DMS153 treated with DMSO at 0.1 percent for 48 hours (cell line): ENCODE data around the gene ACO2.
"Not testable (repeated sequence)": the region's sequence is repeated elsewhere in the genome, so short reads cannot be mapped to it uniquely, and the experiment has no call there.

Source experiments
- DNase-seq: peaks from one replicate; lab custom pipeline; 2025; ENCODE audit not compliant: unreplicated experiment; lab: John Stamatoyannopoulos, UW

ACO2 gene

GRCh38 chr22:41468381-41469217 is at the start of gene ACO2, which contains the start of gene PHF5A:
ACO2 (plus strand) TSS chr22:41469117; CDS start chr22:41469147, 30 bp downstream.
PHF5A (minus strand) TSS chr22:41468692; CDS start chr22:41468653, 39 bp downstream.
- peak; percentile 99 for DNase-seq

DNA sequence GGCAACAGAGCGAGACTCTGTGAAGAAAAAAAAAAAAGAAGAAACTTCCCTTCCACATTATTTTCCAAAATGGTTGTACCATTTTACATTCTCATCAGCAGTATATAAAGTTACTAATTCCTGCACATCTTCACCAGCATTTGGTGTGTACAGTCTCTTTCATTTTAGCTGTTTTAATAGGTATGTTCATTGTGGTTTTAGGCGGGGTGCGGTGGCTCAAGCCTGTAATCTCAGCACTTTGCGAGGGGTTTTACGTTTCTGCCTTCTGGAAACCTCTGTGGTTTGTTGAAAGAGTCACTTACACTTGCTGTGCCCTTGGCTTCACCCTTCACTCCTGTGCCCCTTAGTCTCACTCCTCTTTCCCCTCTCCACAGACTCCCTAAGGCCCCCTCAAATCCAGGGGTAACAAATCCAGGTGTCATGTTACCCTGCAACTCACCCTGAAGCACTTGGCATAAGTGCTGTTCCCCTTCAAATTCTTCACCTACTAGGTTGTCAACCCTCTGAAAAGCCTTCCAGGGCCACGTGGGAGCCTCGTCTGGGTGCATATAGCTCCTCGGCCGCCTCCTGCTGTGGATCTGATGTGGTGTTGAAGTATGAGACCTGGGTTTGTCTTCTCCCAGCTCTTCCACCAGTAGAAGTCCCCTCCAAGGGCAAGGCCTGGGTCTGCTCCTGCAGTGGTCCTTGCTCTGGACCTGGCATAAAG is 43.1 kb upstream of the ACO2 start:
- DNase-seq = no peak

- DNase-seq = no peak
Measured at GRCh38 chr22:41429232-41429950, 39.5 kb upstream of the ACO2 start.

DNA sequence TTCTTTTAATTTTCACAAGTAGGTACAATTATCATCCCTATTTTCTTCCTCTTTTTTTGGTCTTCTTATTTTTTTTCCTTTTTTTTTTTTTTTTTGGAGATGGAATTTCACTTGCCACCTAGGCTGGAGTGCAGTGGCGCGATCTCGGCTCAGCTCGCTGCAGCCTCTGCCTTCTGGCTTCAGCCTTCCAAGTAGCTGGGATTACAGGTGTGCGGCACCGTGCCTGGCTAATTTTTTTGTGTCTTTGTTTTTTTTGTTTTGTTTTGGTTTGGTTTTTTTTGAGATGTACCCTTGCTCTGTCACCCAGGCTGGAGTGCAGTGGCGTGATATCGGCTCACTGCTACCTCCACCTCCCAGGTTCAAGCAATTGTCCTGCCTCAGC is 39.0 kb upstream of the ACO2 start:
- no peak for DNase-seq

- DNase-seq = no peak
Measured at GRCh38 chr22:41431656-41432055, 37.3 kb upstream of the ACO2 start.

- DNase-seq = not testable (repeated sequence)
Measured at GRCh38 chr22:41433480-41433879, 35.4 kb upstream of the ACO2 start.

DNA sequence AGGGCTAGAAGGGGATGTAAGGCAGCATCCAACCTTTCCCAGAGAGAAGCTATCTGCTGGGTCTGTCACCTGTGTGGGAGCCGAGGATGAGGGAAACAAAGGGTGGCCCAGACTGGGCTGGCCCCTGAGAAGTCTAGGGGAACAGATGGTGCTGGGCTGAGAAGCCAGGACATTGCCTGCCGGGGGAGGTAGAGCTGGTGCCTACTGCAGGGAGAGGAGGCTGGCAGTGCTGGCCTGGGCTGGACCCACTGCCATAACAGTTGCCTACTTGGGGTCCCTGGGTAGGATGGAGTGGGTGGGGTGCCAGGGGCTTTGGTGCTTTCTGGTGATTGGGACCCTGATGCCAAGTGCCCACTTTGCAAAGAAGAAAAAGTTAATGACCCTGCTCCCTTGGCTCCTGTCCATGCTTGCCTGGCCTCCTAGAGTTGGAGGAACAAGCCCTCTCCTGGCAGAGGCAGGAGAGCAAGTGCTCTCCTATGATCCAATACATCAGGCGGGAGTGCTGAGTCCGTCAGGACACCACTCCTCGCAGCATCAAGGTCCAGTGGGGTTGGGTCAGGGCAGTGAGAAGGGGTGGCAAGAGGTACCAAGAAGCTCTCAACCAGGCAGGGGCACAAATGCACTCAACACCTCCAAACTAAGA is 34.4 kb upstream of the ACO2 start:
- DNase-seq = not testable (repeated sequence)

- no peak for DNase-seq
Measured at GRCh38 chr22:41435560-41435959, 33.4 kb upstream of the ACO2 start.

DNA sequence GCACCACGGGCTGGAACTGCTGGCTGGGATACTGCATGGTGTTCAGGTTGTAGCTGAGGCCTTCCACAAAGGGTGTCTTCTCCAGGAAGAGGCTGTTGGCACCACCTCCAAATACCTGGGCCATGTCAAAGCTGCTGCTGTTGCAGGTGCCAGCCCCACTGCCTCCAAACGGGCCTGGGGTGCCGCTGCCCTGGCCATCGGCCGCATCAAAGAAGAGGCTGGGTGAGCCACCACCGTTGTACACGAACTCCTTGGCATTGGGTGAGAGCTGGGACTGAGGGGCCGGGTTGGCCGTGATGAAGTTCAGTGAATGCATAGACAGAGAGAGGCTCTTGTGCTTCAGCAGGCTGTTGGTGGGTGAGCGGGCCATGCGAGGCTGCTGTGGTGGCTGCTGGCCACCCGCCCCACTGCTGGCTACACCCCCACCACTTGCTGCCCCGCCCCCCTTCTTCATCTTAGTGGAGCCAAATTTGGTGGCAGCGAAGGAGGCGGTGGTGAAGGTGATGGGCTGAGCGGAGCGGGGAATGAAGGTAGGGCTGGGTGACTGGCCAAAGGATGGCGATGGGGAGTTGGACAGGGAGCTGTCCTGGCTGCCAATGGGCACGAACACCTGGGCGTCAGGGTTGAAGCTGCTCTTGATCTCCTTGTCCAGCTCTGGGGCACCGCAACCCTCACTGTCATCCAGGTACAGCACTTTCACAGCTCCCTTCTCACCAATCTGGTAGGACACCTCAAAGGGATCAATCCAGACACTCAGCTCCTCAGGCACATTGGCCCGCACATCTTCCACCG is 32.4 kb upstream of the ACO2 start:
- no peak for DNase-seq

GRCh38 chr22:41437198-41437597 is 31.7 kb upstream of the ACO2 start:
- DNase-seq = no peak

- DNase-seq = not testable (repeated sequence)
Measured at GRCh38 chr22:41440511-41440910, 28.4 kb upstream of the ACO2 start.

GRCh38 chr22:41442240-41442792 is 26.6 kb upstream of the ACO2 start:
- no peak for DNase-seq

GRCh38 chr22:41444360-41445128 is 24.4 kb upstream of the ACO2 start:
- peak; percentile 94 for DNase-seq

DNA sequence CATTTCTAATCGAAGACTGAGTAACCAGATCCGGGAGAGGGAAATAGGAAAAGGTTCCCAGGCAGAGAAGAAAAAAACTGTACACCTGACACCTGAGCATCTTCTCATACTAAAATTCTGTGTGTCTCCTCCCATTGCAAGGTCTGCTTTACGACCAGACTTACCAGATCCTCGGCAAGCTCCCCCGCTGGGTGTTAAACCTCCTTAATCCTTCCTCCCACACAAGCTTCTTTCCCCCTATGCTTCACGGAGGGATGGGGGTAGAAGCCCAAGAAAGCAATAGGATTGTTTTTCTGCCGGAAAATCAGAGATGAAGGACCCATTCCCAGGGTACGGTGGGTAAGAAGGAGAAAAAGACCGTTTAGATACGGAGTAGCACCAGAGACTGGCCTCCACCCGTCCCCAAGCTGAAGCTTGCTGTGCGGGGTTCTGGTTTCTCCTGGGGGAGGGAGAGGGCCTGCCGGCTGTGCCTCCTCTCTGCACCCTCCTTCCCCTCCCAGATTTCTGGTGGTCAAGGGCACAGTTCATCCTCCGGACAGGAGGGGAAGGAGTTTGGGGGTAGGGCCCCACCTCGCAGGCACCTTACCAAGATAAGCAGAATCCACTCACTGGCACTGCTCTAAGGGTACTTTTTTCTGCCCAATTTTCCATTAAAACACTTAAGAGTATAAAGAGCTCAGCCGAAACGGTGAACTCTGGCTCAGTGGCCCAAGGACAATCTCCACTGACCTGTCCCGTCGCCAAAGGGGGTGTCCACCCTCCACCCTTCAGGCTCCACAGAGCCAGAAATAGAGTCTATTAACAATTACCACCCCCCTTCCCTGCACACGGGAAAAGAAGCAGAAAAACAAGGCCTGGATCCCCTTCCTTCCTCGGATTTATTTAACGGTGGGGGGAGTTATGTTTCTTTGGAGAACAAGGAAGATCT is 23.5 kb upstream of the ACO2 start:
- DNase-seq = peak; percentile 36

DNA sequence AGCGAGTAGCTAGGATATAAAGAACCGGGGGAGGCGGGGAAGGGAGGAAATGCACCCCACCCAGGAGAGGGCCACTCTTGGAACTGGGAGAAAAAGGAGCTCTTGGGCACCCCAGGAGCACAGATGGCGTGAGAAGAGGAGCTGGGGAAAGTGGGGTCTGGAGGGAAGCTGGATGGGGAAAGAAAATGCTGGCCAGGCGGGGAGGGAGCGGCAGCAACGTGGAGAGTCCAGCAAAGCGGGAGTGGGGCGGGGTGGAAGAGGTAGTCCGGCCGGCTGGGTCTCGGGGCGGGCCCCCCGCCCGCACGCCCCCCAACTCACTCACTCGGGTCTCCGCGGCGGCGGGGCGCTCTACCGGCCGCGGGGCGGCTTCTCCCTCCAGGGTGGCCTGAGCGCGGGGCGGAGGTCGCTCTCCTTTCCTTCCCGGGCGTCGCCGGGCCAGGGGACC is 22.8 kb upstream of the ACO2 start:
- no peak for DNase-seq

DNA sequence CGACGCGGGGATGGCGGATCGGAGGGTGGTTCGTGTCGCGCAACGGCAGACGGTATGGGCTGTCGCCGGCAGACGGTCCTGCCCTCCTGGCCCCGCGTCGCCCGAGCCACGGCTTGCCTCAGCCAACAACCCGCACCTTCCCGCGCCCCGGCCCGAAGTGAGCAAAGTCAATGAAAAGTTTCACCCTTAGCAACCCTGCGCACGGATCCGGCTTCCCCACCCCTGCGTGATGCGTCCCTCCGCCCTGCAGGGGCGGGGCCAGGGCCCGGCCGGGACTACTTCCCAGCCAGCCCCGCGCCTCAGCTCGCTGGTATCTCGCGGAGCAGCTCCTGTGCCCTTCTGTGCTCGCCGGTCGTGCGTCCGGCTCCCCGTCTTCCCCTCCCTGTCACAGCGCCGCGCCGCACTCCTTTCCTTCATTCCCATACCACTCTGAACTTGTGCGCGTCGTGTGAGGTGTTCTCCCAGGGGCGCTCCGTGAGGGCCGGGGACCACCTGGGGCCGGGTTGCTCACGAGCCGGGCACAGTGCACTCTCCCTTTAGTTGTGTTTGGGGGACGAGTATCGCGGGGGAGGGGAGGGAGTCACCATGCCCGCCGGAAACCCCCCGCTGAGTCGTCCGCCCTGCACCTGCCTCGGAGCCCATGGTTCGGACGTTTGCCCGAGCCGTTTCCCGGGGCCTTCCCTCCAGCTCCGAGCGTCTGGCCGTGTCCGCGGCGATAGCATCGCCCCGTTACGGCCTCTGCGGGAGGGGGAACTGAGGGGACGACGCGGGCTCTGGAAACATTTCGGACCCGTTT is 22.1 kb upstream of the ACO2 start, which contains the start of gene TOB2:
TOB2 (minus strand) TSS at position 163 of the 796 bp plus-strand sequence. CDS start 9,456 bp downstream, outside the sequence.
- DNase-seq = peak; percentile 90
